OCI-M2 (cell line): Measurements from ENCODE around the gene PIP5K1B.

Source experiments
- DNase-seq: peaks from one replicate; lab custom pipeline; 2025; ENCODE audit not compliant: unreplicated experiment; lab: John Stamatoyannopoulos, UW

PIP5K1B gene

GRCh38 chr9:68804911-68805889, 100.2 kb downstream of the PIP5K1B start:
- DNase-seq, result no peak

- no peak for DNase-seq
Measured at GRCh38 chr9:68805890-68806517, 101.0 kb downstream of the PIP5K1B start.

- DNase-seq, result no peak
Measured at GRCh38 chr9:68808338-68808890, 103.4 kb downstream of the PIP5K1B start.

GRCh38 chr9:68817079-68817875, 112.2 kb downstream of the PIP5K1B start:
- no peak for DNase-seq

- DNase-seq, result peak; percentile 21
Measured at GRCh38 chr9:68819065-68819464, 114.0 kb downstream of the PIP5K1B start.

- DNase-seq, result no peak
Measured at GRCh38 chr9:68821911-68822310, 116.9 kb downstream of the PIP5K1B start.

GRCh38 chr9:68822596-68823165, 117.6 kb downstream of the PIP5K1B start:
- DNase-seq, result no peak

- no peak for DNase-seq
Measured at GRCh38 chr9:68825762-68826472, 120.9 kb downstream of the PIP5K1B start.

- no peak for DNase-seq
Measured at GRCh38 chr9:68827837-68828744, 123.1 kb downstream of the PIP5K1B start.

GRCh38 chr9:68832101-68832500, 127.1 kb downstream of the PIP5K1B start:
- no peak for DNase-seq

GRCh38 chr9:68832861-68833518, 128.0 kb downstream of the PIP5K1B start:
- DNase-seq, result no peak

- no peak for DNase-seq
Measured at GRCh38 chr9:68834931-68835520, 130.0 kb downstream of the PIP5K1B start.

- no peak for DNase-seq
Measured at GRCh38 chr9:68836788-68837187, 131.7 kb downstream of the PIP5K1B start.

GRCh38 chr9:68838245-68838644, 133.2 kb downstream of the PIP5K1B start:
- no peak for DNase-seq

- DNase-seq, result no peak
Measured at GRCh38 chr9:68841276-68842052, 136.4 kb downstream of the PIP5K1B start.

- DNase-seq, result no peak
Measured at GRCh38 chr9:68842568-68842967, 137.5 kb downstream of the PIP5K1B start.

- no peak for DNase-seq
Measured at GRCh38 chr9:68843239-68843638, 138.2 kb downstream of the PIP5K1B start.
